ENCODE data around the gene SYTL1. TPM values are rescaled to one million over a fixed set of nuclear protein-coding genes. Genes with fewer than 3 reads are reported as not detected.

SYTL1 gene
- total RNA-seq, 2 experiments from 2014 or later, result 124 to 136 TPM

DNA sequence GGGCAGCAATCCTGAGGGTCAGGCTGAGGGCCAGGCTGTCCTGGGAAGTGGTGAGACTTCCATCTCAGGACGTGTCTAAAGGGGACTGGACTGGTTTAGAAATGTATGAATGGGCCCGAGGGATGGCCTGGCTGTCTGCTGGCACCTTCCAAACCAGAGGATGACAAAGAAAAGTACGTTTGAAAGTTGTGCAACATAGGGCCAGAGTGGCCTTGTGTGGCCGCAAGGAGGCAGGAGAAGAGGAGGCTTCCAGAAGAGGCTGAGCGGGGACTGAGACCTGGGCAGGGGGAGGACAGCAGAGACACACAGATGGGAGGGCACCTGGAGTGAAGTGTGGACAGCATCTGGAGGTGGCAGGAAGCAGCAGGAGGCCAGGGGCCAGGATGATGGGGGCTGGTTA lies 2.6 kb upstream of the SYTL1 start:
- Mint-ChIP-seq H3K36me3 (ENCODE audit: low read depth) (peaks cover 35% of the 10 kb centered on the region), H3K4me1 (peaks cover 35% of the 10 kb centered on the region), H3K27me3 (no peaks in the 10 kb centered on the region), H3K27ac (no peak overlapping the region), H3K9me3 (no peaks in the 10 kb centered on the region), H3K4me3 (no peak overlapping the region)
- no peak for DNase-seq
- ChIA-PET POLR2A (interaction anchor here (0.9 kb wide), 1 partner anchor 17 kb away, joined by 3 read pairs; no protein-coding TSS in a partner anchor), CTCF (interaction anchor here (0.5 kb wide), 1 partner anchor 15 kb away, joined by 3 read pairs; no protein-coding TSS in a partner anchor)

DNA sequence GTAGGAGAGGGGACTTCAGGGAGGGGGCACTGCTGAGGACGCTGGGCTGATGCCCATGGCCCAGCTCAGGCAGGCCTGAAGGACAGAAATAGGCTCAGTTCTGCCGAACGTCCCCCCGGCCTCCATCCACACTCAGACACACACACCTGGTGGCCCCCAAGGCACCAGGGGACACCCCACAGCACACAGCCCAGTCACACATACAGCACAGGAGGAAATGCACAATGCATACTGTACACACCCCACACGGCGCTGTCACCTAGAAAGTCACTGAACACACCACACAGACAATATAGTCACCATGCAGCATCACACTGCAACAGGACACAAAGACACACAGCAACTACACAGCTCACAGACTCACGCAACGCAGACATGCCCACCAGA lies 562 bp downstream of the SYTL1 start:
- H3K4me3 Mint-ChIP-seq, result peak overlapping the region; percentile 93
- ChIA-PET CTCF (interaction anchor here (0.9 to 5.4 kb wide), 9 partner anchors 10 to 52 kb away, joined by 3 to 45 read pairs (median 5); partner anchors contain the start of gene MAP3K6), POLR2A (interaction anchor here (0.9 to 5.6 kb wide), 12 partner anchors 10 to 383 kb away, joined by 3 to 93 read pairs (median 4); partner anchors contain the start of genes FAM76A, MAP3K6, TMEM222 and WASF2)
- peak overlapping the region; percentile 95 for H3K27ac Mint-ChIP-seq
- no peaks in the 10 kb centered on the region for H3K27me3 Mint-ChIP-seq
- peaks cover 50% of the 10 kb centered on the region for H3K4me1 Mint-ChIP-seq
- H3K9me3 Mint-ChIP-seq, result no peaks in the 10 kb centered on the region
- H3K36me3 Mint-ChIP-seq (ENCODE audit: low read depth), result peaks cover 31% of the 10 kb centered on the region
- DNase-seq, result peak; percentile 58

DNA sequence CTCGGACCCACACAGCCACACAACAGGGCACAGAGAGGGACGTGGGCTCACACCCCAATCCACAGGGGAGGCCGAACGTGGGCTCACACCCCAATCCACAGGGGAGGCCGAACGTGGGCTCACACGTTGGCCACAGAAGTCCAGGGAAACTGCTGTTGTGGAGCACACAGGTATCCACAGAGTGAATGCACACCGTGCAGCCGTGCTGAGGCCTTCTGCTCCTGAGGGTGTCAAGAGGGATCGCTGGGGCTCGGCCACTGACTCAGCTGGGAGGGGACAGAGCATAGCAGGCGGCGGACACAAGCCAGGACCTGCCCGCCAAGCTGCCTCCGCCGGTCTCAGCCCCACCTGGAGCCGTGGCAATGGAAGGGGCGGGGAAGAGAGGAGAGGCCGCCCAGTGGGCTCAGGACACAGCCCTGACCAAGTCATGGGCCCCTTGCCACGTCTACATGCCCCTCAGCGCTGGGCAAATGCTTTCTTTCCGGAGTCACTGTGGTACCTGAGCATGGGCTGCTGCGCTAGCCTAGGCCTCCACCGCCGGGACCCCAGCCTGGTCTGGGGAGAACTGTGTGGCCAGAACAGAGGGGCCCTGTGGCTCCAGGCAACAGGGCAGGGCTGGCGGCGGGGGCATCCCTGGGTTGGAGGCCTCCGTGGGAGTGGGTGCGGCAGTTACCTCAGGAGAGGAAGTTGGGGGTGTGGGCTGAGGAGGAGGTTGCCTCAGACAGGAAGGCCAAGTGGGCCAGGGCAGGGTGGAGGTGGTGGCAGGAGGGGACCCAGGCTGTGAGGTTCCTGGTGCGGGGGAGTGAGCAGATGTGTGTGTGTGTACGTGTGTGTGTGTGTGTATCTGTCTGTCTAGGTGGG lies 1.2 kb downstream of the SYTL1 start:
- DNase-seq, result peak; percentile 85
- peaks cover 53% of the 10 kb centered on the region for H3K4me1 Mint-ChIP-seq
- peak overlapping the region; percentile 93 for H3K4me3 Mint-ChIP-seq
- H3K27ac Mint-ChIP-seq, result peak overlapping the region; percentile 95
- POLR2A ChIA-PET, result interaction anchor here (1.1 to 5.6 kb wide), 10 partner anchors 8 to 383 kb away, joined by 3 to 93 read pairs (median 5); partner anchors contain the start of genes FAM76A, MAP3K6, TMEM222 and WASF2
- no peaks in the 10 kb centered on the region for H3K27me3 Mint-ChIP-seq
- H3K36me3 Mint-ChIP-seq (ENCODE audit: low read depth), result peaks cover 35% of the 10 kb centered on the region
- H3K9me3 Mint-ChIP-seq, result no peaks in the 10 kb centered on the region
- CTCF ChIA-PET, result interaction anchor here (1.0 to 5.4 kb wide), 6 partner anchors 10 to 320 kb away, joined by 3 to 45 read pairs (median 6); partner anchors contain the start of gene MAP3K6

DNA sequence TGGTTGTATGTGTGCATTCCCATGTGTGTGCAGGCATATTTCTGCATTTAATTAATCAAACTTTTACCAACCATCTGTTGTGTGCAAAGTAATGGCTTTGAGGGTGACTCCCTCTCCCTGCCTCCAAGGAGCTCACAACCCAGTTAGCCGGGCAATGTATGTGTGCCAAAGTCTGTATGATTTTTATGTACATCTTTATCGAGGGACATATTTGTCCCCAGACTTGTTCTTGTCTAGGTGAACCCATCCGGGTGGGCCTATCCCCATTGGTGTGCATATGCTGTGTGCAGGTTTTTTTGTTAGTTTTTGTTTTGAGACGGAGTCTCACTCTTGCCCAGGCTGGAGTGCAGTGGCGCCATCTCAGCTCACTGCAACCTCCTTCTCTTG lies 1.8 kb downstream of the SYTL1 start:
- H3K27ac Mint-ChIP-seq, result peak overlapping the region; percentile 95
- H3K4me1 Mint-ChIP-seq, result peaks cover 53% of the 10 kb centered on the region
- ChIA-PET CTCF (interaction anchor here (1.0 to 5.4 kb wide), 6 partner anchors 11 to 319 kb away, joined by 3 to 45 read pairs (median 6); partner anchors contain the start of gene MAP3K6), POLR2A (interaction anchor here (1.1 to 5.6 kb wide), 6 partner anchors 9 to 52 kb away, joined by 3 to 93 read pairs (median 16); partner anchors contain the start of genes MAP3K6 and TMEM222)
- no peaks in the 10 kb centered on the region for H3K27me3 Mint-ChIP-seq
- DNase-seq, result no peak
- peak overlapping the region; percentile 93 for H3K4me3 Mint-ChIP-seq
- peaks cover 37% of the 10 kb centered on the region for H3K36me3 Mint-ChIP-seq (ENCODE audit: low read depth)
- no peaks in the 10 kb centered on the region for H3K9me3 Mint-ChIP-seq

DNA sequence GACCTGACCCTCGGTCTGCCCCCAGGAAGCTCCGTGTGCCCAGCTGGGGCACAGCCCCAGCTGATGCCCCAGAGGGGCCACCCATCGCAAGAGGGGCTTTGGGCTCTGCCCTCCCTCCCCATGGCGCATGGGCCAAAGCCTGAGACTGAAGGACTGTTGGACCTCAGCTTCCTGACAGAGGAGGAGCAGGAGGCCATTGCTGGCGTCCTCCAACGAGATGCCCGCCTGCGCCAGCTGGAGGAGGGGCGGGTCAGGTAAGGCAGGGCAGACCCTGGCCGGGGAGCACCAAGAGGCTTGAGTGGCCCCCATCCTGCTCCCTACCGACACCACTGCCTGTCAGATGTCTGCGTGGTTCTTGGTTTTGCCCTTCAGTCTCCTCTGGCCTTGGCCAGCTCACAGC lies 3.5 kb downstream of the SYTL1 start:
- H3K27me3 Mint-ChIP-seq, result no peaks in the 10 kb centered on the region
- H3K4me1 Mint-ChIP-seq, result peaks cover 43% of the 10 kb centered on the region
- CTCF ChIA-PET, result interaction anchor here (1.1 to 5.4 kb wide), 3 partner anchors 10 to 13 kb away, joined by 4 to 45 read pairs (median 36); no protein-coding TSS in a partner anchor
- peaks cover 39% of the 10 kb centered on the region for H3K36me3 Mint-ChIP-seq (ENCODE audit: low read depth)
- H3K4me3 Mint-ChIP-seq, result peak overlapping the region; percentile 63
- peak overlapping the region; percentile 68 for H3K27ac Mint-ChIP-seq
- H3K9me3 Mint-ChIP-seq, result no peaks in the 10 kb centered on the region
- DNase-seq, result no peak
- POLR2A ChIA-PET, result interaction anchor here (0.8 to 5.6 kb wide), 3 partner anchors 10 to 28 kb away, joined by 5 to 93 read pairs (median 10); partner anchors contain the start of gene MAP3K6

DNA sequence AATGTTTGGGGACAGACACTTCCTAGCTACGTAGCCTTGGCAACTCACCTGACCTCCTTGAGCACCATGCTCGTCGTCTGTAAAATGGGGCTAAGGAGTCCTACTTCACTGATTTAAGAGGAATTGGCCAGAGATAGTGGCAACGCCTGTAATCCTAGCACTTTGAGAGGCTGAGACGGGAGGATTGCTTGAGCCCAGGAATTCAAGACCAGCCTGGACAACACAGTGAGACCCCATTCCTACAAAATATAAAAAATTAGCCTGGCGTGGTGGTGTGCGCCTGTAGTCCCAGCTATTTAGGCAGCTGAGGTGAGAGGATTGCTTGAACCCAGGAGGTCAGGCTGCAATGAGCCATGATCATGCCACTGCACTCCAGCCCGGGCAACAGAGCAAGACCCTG lies 4.5 kb downstream of the SYTL1 start:
- Mint-ChIP-seq H3K4me1 (peaks cover 35% of the 10 kb centered on the region), H3K27ac (no peak overlapping the region), H3K9me3 (no peaks in the 10 kb centered on the region), H3K4me3 (no peak overlapping the region), H3K27me3 (no peaks in the 10 kb centered on the region), H3K36me3 (ENCODE audit: low read depth) (peaks cover 42% of the 10 kb centered on the region)
- CTCF ChIA-PET, result interaction anchor here (1.1 to 5.4 kb wide), 3 partner anchors 11 to 14 kb away, joined by 6 to 45 read pairs (median 36); no protein-coding TSS in a partner anchor
- DNase-seq, result no peak
- POLR2A ChIA-PET, result interaction anchor here (1.0 to 5.6 kb wide), 4 partner anchors 8 to 20 kb away, joined by 3 to 93 read pairs (median 7); partner anchors contain the start of gene MAP3K6

DNA sequence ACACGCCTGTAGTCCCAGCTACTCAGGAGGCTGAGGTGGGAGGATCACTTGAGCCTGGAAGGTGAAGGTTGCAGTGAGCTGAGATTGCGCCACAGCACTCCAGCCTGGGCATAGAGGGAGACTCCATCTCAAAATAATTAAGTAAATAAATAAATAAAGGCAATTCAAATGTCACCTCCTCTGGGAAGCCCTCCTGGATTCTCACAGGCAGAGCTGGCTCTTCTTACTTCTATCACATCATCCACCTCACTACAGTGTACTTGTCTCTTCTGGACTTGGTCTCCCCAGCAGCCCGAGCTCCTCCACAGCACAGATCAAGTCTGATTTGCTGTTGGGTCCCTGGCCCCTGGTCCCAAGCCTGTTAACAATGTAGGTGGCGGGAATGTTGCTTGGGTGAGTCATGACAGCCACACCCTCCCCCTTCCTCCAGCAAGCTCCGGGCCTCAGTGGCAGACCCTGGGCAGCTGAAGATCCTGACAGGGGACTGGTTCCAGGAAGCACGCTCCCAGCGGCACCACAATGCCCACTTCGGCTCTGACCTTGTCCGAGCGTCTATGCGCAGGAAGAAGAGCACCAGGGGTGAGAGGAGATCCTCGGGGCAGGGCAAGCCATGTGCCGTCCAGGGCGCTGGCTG lies 5.3 kb downstream of the SYTL1 start:
- peaks cover 45% of the 10 kb centered on the region for H3K36me3 Mint-ChIP-seq (ENCODE audit: low read depth)
- no peak overlapping the region for H3K4me3 Mint-ChIP-seq
- no peaks in the 10 kb centered on the region for H3K27me3 Mint-ChIP-seq
- peaks cover 30% of the 10 kb centered on the region for H3K4me1 Mint-ChIP-seq
- ChIA-PET CTCF (interaction anchor here (1.1 kb wide), 1 partner anchor 10 kb away, joined by 6 read pairs; no protein-coding TSS in a partner anchor), POLR2A (interaction anchor here (1.0 to 2.9 kb wide), 3 partner anchors 9 to 19 kb away, joined by 3 to 10 read pairs (median 4); partner anchors contain the start of gene MAP3K6)
- H3K27ac Mint-ChIP-seq, result no peak overlapping the region
- H3K9me3 Mint-ChIP-seq, result no peaks in the 10 kb centered on the region
- DNase-seq, result no peak

DNA sequence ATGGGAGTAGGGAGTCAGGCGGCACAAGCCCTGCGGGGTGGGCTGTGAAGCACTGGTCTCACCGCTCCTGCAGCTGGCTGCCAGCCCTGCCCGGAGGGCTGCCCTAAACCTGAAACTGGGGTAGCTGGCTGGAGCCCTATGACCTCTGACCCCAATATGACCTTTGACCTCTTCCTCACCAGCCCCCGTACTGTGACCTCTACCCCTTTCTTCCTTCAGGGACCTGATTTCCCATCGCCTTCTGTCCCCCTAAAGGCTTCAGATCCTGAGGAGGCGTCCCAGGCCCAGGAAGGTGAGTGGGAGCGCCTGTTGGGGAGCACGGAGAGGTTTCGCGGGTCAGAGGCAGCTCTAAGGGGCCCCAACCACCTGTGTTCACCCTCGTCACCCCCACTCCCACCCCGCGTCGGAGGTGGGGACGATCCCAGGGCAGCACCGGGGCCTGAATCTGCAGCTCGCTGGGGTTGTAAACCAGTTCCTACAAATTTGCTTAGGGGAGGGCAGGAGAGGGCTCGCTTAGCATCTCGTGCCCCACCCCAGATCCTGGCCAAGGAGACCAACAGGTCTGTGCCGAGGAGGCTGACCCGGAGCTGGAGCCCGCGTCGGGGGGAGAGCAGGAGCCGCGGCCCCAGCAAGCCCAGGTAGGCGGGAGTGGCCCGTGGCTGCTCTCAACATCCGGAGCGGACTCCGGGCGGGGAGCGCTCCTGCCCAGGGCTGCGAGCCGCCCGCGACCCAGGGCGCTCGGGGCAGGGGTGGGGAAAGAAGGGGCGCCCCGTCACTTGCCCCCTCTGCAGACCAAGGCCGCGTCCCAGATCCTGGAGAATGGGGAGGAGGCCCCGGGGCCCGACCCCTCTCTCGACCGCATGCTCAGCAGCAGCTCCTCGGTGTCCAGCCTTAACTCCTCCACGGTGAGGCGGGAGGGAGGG lies 7.3 kb downstream of the SYTL1 start:
- H3K36me3 Mint-ChIP-seq (ENCODE audit: low read depth), result peaks cover 34% of the 10 kb centered on the region
- ChIA-PET CTCF (interaction anchor here (0.7 to 1.5 kb wide), 5 partner anchors 8 to 53 kb away, joined by 3 to 9 read pairs (median 3); no protein-coding TSS in a partner anchor), POLR2A (interaction anchor here (1.7 kb wide), 1 partner anchor 9 kb away, joined by 7 read pairs; no protein-coding TSS in a partner anchor)
- peaks cover 24% of the 10 kb centered on the region for H3K4me1 Mint-ChIP-seq
- DNase-seq, result peak; percentile 32
- H3K9me3 Mint-ChIP-seq, result no peaks in the 10 kb centered on the region
- no peaks in the 10 kb centered on the region for H3K27me3 Mint-ChIP-seq
- H3K27ac Mint-ChIP-seq, result no peak overlapping the region
- peak overlapping the region; percentile 44 for H3K4me3 Mint-ChIP-seq

DNA sequence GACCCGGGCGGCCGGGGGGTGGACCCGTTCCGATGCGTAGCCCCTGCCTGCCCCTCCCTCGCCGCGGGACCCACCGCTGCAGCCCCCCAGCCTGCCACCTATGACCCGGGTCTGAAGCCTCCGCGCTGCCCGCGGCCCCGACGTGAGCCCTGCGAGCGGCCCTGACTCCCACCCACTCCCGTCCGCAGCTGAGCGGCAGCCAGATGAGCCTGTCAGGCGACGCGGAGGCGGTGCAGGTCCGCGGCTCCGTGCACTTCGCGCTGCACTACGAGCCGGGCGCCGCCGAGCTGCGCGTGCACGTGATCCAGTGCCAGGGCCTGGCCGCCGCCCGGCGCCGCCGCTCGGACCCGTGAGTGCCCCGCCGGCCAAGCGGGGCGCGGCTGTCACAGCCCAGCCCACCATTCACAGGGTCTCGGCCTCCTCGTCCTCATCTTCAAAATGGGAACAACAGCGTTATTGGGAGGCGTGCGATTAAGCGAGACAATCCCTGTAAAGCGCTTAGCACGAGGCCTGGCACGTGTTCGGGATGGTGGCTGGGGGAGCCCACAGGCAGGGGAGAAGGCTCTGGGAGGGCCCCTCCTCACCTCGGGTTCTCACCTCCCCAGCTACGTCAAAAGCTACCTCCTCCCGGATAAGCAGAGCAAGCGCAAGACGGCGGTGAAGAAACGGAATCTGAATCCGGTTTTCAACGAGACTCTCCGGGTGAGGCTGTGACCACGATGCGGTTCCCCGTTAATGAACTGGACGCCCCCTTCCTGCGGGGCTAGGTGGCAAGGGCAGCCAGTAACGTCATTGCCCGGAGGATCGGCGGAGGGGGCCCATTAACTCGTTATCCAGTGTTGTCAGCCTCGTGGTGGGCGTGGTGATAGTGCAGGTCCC lies 8.2 kb downstream of the SYTL1 start:
- Mint-ChIP-seq H3K27ac (no peak overlapping the region), H3K4me3 (no peak overlapping the region), H3K27me3 (no peaks in the 10 kb centered on the region), H3K9me3 (no peaks in the 10 kb centered on the region), H3K4me1 (peaks cover 20% of the 10 kb centered on the region), H3K36me3 (ENCODE audit: low read depth) (peaks cover 31% of the 10 kb centered on the region)
- POLR2A ChIA-PET, result interaction anchor here (1.2 to 1.7 kb wide), 2 partner anchors 8 to 13 kb away, joined by 3 to 7 read pairs; no protein-coding TSS in a partner anchor
- DNase-seq, result no peak
- CTCF ChIA-PET, result interaction anchor here (1.1 to 1.5 kb wide), 3 partner anchors 7 to 49 kb away, joined by 3 to 9 read pairs (median 4); no protein-coding TSS in a partner anchor

DNA sequence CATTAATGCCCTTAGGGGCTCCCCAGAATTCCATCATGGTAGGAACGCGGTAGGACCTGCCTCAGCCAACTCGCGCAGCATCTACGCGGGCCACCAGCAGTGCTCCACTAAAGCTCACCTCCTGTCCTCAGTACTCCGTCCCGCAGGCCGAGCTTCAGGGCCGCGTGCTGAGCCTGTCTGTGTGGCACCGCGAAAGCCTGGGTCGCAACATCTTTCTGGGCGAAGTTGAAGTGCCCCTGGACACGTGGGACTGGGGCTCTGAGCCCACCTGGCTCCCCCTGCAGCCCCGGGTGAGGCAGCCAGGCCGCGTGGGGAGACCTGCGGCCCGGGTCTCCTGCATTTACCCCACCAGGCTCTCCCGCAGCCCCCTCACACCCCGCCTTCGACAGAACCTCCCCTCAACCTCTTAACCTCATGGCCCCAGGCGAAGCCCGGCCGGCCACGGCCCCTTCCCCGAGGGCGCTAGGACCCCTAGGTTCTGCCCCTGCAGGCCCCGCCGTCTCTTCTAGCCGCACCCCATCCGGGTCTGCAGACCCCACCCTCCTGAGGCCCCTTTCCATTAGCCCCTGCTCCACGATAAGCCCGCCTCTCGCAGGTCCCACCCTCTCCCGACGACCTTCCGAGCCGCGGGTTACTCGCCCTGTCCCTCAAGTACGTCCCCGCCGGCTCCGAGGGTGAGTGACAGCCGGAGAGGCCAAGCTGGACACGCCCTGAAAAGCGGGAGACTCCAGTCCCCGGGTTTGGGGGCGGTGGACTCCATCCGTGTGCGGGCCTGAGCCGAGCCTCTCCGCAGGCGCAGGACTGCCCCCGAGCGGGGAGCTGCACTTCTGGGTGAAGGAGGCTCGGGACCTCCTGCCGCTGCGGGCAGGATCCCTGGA lies 9.1 kb downstream of the SYTL1 start:
- Mint-ChIP-seq H3K9me3 (no peaks in the 10 kb centered on the region), H3K27me3 (no peaks in the 10 kb centered on the region), H3K27ac (no peak overlapping the region), H3K4me3 (no peak overlapping the region), H3K4me1 (peaks cover 24% of the 10 kb centered on the region), H3K36me3 (ENCODE audit: low read depth) (peaks cover 24% of the 10 kb centered on the region)
- POLR2A ChIA-PET, result interaction anchor here (1.2 to 9.1 kb wide), 2 partner anchors 8 to 12 kb away, joined by 3 to 93 read pairs; partner anchors contain the start of gene SYTL1
- no peak for DNase-seq
- CTCF ChIA-PET, result no interaction called here
